KBM-7 (cell line): ENCODE measurements around the gene PI4KB.

Experiments
- DNase-seq: peaks from one replicate; pipeline ENCODE4 v3.0.0-alpha.2; 2015
- in situ Hi-C: fragments of 300-500 bp; cut with MboI; formaldehyde crosslinking; loops from 2 replicates; pipeline ENCODE4 v1.14.3; 2020; ENCODE audit warnings: low sequenced_read_pairs, low pct_unique_long_range_greater_than_20kb, mixed read lengths

The PI4KB gene

DNA sequence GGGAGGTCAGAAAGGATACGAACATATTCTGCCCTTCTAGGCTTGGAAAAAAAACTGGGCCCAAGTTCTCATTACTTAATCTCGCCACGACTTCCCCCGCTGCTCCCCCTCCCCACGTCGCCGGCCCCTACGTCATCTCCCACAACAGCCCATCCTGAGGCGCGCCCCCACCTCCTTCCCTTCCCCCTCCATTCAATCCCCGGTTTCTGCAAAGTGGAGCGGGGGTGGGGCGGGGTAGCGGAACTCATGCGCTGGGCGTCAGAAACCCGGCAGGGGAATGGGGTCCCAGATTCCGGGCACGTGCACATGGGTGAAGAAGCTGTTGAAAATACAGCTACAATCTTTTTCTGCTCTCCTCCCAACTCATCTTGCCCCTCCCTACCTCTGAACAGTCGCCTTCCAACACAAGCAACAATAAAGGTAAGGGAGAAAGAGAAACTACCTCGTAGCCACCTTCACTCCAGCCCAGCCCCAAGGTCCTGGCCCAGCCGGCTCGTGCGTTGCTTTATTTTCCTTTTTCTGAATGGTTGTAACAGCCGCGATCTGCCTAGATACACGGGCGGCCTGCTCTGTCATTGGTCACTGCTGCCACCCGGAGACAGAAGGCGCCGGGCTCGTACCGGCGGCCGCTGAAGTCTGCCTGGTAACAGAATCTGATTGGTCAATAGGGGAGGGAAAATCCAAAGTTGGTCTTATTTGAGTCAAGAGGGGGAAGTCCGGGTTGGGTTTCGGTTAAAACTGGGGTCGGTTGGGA lies 19.7 kb upstream of the PI4KB start, which contains the start of gene RFX5:
Gene RFX5 (minus strand): TSS at position 484 of the 754 bp plus-strand sequence. CDS start 932 bp downstream, outside the sequence.
- in situ Hi-C loops: no loop called here
- peak; percentile 100 for DNase-seq

DNA sequence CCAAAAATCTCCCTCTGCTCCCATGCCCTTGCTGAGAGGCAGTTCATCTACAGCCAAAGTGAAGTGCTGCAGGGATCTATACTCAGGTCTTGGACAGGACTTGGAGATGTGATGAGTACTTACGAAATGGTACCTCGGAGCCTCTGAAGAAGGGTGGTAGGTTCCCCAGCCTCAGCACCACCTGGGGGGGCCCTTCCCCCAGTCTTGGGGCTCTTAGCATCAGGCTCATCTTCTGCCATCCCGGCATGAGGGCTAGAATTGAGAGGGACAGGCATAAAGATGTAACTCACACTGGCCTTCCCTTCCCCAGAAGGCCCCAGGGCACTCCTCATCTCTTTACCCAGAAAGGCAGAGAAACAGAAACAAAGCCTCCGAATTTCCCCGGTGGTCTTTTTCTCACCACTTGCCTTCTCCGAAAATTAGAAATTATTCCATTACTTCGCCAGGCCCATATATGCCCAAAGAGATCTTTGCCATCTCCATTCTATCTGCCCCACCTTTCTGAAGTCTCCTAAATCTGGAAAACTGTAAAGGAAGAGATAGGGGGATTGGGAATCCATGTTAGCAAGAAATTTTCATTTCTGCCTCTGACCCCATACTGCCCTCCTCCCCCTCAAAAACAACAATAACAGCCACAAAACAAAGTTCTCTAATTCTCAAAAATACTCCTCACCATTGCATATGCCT lies 19.0 kb upstream of the PI4KB start:
- DNase-seq: no peak
- in situ Hi-C loops: no loop called here

DNA sequence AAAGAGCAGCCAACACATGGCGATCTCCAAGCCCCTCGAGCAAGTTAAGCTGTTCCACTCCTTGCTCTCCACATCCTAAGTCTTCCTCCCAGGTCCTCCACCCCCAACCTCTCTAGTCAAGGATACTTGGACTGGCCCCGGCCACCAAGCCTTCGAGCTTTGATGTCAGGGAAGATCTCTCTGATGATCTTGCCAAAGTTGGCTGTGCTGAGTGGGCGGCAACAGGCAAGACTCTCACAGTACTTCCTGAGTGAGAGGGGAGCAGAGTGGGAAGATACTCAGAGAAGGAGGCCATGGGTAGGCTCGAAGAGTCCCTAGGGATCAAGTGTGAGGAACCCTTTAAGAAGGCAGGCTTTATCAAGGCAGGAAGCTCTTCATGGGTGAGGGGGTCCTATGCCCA lies 17.1 kb upstream of the PI4KB start:
- in situ Hi-C loops: no loop called here
- DNase-seq: no peak

DNA sequence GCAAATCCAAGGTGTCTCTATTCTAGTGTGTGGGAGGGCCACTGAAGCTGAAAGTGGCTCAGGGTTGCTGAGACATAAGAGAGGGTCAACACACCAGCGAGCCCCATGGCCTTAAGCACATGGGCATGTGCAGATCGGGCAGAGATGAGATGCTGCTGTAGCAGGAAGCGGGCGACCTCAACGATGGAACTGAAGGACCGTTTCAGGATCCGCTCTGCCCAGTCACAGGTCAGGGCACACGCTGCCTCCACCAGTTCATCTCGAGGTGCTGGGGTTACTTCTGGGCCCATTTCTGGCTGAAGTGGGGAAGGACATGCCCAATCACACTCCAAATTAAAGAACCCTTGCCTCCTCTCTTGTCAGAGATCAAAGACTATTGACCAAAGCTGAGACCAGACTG lies 16.4 kb upstream of the PI4KB start:
- DNase-seq: no peak

DNA sequence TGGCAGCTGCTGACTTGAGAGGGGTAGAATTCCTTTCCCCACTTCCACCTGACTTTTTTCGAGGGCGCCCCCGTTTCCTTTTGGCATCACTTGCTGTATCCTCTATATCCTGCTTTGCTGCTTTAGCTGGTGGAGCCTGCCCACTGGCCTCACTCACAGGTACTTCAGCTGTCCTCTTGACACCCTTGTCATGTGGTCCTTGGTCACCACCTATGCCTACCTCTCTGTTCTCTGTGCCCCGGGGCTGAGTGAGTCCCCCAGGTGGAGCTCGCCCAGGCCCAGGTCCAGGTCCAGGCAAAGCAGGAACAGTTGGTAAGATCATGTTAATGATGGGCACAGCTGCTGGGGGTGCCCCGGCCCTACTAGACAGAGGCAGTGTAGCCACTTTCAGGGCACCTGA lies 15.4 kb upstream of the PI4KB start:
- in situ Hi-C loops: no loop called here
- no peak for DNase-seq

More for the DNA sequence above, 16.4 kb upstream of the PI4KB start:
- in situ Hi-C loops: no loop called here

DNA sequence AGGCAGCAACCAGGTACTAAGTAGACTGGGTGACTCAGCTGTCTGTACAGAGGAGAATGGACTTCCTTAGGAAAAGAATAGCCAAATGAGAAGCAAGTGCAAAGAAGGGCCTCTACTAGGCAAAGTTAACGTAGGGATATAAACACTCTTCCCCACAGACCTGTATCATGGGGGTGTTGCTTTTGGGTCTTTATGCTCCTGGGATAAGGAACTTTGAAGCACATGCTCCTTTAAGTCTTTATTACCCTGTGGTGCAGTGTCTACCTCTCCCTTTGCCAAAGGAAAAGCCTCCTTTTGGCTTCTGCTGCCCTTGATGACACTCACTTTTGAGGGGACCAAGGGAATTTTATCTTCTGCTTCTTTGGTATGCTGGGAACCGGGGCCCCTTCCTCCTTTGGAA lies 14.8 kb upstream of the PI4KB start:
- DNase-seq: no peak
- in situ Hi-C loops: no loop called here

DNA sequence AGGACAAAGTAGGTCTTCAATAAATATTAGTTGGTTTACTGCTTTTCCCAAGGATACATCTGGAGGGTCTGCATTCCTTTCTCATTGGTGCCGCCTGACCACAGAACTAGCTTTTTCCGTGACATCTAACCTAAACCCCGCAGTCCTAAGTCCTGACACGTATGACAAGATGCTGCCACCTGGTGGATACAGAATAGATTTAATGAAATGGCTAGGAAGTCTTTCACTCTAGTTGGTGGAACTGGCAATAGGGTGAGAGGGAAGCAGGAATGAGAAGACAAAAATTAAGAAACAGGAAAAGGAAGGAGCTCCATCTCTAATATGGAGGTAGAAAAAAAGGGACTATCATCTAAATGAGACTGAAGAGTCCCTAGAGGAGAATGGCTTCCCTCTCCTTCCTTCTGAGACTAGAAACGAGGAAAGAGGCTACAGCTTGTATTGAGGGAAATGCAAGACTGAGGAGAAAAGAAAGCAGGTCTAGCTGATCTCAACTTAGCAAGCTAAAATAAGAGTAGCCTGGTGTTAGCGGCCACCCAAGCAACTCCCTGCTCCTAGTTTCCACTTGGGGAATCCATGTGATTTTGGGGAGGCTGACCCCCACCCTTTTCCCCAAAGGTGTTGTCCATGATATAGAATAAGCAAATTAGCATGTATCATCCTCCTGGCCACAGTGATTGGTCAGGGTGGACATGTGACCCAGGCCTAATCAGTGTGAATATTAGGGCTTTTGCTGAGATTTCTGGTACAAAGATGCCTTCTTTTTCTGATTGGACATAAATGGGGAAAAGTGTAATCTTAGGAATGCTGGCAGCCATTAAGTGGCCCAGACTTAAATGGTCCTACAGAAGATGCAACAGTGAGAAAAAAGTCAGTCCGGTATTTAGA lies 13.9 kb upstream of the PI4KB start:
- DNase-seq: peak; percentile 84

DNA sequence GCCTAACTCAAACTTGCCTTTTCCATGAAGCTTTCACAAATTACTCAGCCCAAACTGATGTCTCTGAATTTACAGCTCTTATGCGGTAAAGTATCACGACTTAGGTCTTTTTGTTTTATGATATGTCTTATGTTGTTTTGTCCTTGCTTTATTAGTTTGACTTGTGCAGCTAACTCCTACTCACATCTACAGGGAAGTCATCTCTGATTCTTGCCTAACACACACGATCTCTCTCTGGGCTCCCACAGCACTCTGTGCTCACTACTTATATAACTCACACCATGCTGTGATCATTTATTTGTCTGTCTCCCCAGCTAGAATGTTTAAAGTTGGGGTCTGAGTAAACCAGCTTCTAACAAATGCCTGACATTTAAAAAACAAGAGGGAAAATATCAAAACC lies 9.3 kb upstream of the PI4KB start:
- DNase-seq: no peak
- in situ Hi-C loops: no loop called here

More for the DNA sequence above, 13.9 kb upstream of the PI4KB start:
- in situ Hi-C loops: no loop called here

DNA sequence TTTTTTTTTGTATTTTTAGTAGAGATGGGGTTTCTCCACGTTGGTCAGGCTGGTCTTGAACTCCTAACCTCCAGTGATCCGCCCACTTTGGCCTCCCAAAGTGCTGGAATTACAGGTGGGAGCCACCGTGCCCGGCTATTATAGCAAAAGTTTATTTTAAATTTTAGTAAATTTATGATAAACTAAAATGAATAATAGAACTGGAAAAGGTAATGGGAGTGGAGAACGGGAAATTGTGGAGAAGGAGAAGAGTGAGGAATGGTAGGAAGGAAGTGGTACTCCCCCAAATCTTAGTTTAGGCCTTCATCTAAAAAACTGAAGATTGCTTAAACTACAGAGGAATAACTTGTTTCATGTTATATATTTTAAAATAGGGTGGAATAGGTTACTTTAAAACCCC lies 7.6 kb upstream of the PI4KB start:
- DNase-seq: no peak
- in situ Hi-C loops: no loop called here

DNA sequence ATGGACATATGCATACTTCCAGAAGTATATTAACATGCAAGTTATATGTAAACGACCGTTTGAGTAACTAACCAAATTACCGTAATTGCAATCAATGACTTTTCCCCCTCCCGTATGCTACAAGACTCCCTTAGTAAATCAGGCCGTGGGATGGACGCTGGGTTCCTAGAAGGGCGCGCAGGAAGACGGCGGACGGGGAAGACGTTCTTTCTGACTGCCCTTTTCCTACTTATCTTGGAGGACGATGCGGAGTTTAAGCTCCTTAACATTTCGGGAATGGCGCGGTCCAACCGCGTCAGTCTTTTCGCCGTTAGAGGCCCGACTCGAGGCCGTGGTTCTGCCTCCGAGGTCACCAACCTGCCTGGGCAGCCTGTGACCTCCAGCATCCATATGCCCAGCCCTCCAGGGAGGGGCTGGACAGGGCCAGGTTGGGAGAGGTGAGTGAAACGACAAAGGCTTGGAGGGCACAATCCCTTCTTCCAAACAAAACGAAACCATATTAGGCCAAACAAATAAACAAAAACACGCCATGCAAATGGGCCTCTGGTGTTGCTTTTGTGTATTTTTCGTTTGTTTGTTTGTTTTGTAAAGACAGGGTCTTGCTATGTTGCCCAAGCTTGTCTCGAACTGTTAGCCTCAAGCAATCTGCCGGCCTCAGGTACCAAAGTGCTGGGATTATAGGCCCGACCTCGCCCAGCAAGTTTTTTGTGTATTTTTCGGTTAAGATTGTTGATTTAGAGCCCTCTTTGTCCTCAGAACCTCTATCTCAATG lies 873 bp upstream of the PI4KB start:
- no peak for DNase-seq
- in situ Hi-C loops: no loop called here

DNA sequence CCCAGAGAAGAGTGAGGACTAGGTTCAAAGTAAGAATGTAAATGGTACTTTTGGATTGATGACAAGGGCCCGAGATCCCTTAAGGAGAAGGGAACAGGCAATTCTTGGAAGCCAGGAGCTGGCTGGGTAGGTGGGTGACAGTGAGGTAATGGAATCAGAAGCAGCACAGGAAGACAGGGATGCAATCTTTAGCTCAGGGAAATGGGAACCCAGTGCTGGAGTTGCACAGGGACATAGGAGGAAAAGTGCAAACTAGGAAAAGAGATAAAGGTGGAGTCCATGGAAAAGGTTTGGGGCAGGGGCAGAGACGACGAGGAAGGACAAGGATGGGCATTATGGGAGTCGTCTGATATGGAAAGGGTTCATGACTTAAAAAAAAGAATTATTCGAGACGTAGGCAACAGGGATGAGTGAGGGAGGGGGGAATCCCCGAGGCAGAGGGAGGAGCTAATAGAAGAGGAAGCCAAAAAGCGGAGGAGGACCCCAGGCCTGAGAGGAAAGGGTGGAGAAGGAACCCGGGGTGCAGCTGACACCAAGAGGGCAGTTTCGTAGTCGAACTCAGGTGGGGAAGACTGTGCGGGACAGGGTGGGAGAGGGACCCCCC lies 495 bp downstream of the PI4KB start:
- DNase-seq: peak; percentile 73
- in situ Hi-C loops: no loop called here

DNA sequence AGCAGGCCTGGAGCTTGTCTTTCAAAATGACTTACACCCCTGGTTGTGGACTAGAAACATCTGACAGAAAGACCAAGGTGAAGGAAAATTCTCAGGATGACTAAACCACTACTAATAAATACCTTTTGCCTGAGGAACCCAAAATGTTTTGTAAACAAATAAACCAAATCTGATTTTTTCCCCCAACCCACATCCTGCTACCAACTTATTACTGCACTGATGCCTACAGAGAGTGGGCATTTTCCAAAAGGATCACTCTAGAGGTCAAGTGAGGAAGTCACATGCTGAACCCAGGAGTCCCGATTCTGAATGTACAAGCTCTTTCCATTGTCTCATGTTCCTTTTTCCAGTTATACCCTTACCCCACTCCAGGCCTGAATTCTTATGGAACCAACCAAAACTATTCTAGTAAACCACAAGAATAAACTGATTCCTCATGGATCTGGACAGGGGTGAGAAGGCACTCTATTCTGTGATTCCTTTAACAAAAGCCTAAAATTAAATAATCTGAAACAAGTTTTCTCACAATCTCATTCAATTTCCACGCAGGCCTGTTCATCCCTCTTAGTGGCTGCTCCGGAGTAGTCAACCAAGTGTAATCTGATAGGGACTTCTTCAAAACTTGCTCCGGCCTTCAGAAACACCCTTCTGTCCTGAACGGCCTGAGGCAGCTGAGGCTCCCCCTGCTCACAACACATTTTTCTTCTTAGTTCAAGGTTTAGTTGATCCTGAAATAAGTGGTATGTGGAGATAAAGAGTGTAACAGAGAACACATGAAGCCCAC lies 1.4 kb downstream of the PI4KB start:
- peak; percentile 16 for DNase-seq
- in situ Hi-C loops: no loop called here

DNA sequence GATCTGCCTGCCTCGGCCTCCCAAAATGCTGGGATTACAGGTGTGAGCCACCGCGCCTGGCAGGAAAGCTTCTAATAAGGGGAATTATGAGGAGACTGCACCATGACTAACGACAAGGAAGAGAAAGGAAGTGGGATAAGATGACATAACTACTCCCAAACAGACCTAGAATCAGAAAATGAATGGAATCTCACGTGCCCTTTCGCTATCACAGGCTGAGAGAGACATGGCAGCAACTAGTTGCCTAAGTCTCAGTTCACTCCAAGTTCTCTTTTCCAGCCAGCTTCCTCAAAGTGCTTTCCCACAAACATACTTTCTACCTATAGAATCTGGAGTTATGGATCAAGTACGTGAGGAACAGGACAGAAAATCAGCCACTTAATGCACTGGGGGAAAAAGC lies 2.0 kb downstream of the PI4KB start:
- in situ Hi-C loops: no loop called here
- DNase-seq: no peak

DNA sequence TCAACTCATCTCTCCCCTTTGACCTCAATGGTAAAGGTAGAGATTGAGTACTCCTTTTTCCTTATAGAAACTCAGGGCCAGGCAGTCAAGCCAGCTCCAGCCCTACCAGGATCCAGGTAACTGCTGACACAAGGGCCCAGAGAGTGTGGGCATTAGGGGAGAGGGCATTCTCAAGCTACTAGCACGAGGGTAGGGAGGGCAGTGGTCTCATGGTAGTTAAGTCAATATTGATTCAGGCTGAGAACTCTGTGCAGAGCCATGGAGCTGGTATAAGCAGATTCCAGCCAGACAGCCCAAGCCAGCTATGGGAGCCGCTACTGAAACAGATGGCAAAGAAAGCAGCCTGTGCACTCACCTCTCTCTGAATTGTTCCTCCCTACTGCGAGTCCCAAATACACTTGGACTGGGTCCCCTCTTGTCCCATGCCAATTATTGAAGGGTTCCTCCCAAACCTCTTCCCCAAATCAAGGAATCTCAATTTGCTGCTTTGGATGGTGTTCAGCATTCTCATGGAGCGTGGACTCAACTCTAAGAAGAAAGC lies 2.8 kb downstream of the PI4KB start:
- in situ Hi-C loops: no loop called here
- DNase-seq: no peak

DNA sequence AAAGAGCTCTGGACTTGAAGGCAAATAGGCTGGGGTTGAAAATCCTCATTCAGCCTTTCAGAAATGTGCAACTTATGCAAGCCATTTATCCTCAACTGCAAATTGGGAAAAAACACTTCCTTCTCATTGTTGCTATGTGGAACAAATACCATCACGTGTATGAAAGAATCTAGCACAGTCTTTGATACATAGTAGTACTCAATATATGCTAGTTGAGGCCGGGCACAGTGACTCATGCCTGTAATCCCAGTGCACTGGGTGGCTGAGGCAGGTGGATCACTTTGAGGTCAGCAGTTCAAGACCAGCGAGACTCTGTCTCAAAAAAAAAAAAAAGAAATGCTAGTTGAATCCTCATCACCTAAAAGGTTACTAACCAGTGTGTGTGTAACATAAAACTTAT lies 8.2 kb downstream of the PI4KB start:
- in situ Hi-C loops: no loop called here
- DNase-seq: no peak

DNA sequence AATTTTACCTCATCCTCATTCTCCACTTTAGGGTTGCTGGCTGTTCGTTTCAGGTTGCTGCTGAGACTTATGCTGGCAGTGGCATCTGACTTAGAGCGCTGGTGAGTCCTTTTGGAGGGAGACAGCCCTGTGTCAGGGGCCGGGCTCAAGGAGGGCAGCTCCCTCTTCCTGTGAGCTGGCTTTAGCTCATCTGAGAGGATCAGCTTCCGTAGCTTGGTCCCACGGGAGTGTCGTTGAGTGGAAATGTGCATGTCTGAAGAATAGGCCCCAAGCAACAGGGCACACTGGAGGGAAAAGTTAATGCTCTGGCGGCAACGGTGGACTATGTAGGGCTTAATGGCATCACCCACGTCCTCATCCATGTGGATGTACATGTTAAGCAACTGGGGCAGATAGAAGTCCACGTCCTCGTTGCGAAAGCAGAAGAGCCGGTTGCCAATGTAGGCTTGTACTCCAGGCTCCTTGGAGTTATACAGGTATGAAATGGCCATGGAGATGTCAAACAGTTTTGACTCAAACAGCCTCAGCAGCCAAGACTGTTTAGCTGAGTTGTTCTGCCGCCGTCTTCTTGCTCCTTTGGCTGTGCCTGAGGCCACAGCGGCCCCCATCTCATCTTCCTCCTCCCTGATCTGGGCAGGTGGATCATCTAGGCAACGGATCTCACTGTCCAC lies 11.5 kb downstream of the PI4KB start:
- in situ Hi-C loops: no loop called here
- DNase-seq: no peak

DNA sequence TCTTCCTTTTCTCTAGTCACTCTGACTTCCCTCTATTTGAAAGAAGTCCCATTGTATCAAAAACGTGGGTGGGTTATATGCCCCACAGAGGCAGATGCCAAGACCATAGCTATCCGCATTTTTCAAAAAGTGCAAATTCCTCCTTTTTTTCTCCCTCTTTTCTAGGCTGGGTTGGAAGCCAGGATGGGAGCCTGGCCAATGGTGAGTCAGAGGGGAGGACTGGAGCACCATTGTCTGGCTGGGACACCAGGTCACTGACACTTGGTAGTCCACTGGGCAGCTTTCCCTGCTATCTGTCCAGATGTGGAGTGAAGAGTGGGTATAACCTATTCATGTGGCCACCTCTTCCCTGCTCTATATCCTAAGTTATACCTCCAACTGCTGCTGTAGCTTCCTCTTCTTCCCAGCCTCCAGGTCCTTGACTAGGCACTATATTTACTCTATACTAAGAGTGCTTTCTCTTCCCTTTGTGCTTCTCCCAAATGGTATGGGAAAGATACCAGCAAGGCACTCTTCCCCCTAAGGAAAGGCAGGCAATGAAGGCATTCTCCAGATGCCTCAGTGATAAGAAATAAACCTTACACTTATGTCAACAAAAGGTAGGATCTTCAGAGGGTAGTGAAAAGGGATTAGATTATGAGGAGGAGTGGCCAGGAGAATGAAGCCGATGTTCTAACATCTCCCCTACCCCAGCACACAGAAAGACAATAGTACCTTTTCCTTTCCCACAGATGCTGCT lies 12.9 kb downstream of the PI4KB start:
- in situ Hi-C loops: no loop called here
- no peak for DNase-seq
